ENCODE data around the gene RPS6KB2. TPM values are rescaled to one million over a fixed set of nuclear protein-coding genes. Genes with fewer than 3 reads are reported as not detected.

Gene RPS6KB2
- total and polyA plus RNA-seq, 2 donors (not counting 1 experiment from before 2014, with no cell fraction given): 29.0 to 30.6 TPM

GRCh38 chr11:67448220-67448609, 19.9 kb downstream of the RPS6KB2 start:
- Histone ChIP-seq H2AFZ (ENCODE audit: low read length) (no peak overlapping the region), H3K4me1 (ENCODE audit: control insufficient read depth, extremely low read depth, insufficient read depth, low read length) (no peaks in the 10 kb centered on the region), H3K27ac (ENCODE audit: insufficient read depth, low read length) (no peak overlapping the region), H3K27me3 (ENCODE audit: control insufficient read depth, insufficient read depth, low read length) (no peaks in the 10 kb centered on the region), H3K4me3 (replicated peaks in 1 of 4; ENCODE audit: control extremely low read depth in 1 of 4, insufficient read depth in 1 of 4, low read depth in 3 of 4, low read length in 4 of 4) (no peak overlapping the region), H3K9ac (ENCODE audit: insufficient read depth, low read length) (no peak overlapping the region), H3K79me2 (ENCODE audit: control insufficient read depth, insufficient read depth, low read length) (no peaks in the 10 kb centered on the region), H3K36me3 (ENCODE audit: control insufficient read depth, insufficient read depth, low read length) (no peaks in the 10 kb centered on the region), H4K20me1 (ENCODE audit: control insufficient read depth, extremely low read depth, insufficient read depth, low read length) (no peaks in the 10 kb centered on the region), H3K4me2 (ENCODE audit: extremely low read depth, insufficient read depth, low read length) (no peak overlapping the region), H3K9me3 (ENCODE audit: control insufficient read depth, insufficient read depth, low read depth, low read length) (no peaks in the 10 kb centered on the region)
- DNase-seq (ENCODE audit: low read depth in 2 of 2): no peak
- no peak for TF ChIP-seq CTCF (conservative IDR thresholded peaks at IDR 0.05 in 1 of 2, IDR thresholded peaks at IDR 0.05 in 1 of 2; ENCODE audit: low read depth in 1 of 2, low read length in 2 of 2)
- no peak for TF ChIP-seq EZH2 (IDR thresholded peaks at IDR 0.05; ENCODE audit: low read length, missing control alignments)

GRCh38 chr11:67449116-67449844, 21.0 kb downstream of the RPS6KB2 start:
- DNase-seq (ENCODE audit: low read depth in 2 of 2): no peak
- Histone ChIP-seq H2AFZ (ENCODE audit: low read length) (no peak overlapping the region), H3K4me1 (ENCODE audit: control insufficient read depth, extremely low read depth, insufficient read depth, low read length) (no peaks in the 10 kb centered on the region), H3K27ac (ENCODE audit: insufficient read depth, low read length) (no peak overlapping the region), H4K20me1 (ENCODE audit: control insufficient read depth, extremely low read depth, insufficient read depth, low read length) (no peaks in the 10 kb centered on the region), H3K4me3 (replicated peaks in 1 of 4; ENCODE audit: control extremely low read depth in 1 of 4, insufficient read depth in 1 of 4, low read depth in 3 of 4, low read length in 4 of 4) (no peak overlapping the region), H3K9me3 (ENCODE audit: control insufficient read depth, insufficient read depth, low read depth, low read length) (no peaks in the 10 kb centered on the region), H3K79me2 (ENCODE audit: control insufficient read depth, insufficient read depth, low read length) (no peaks in the 10 kb centered on the region), H3K4me2 (ENCODE audit: extremely low read depth, insufficient read depth, low read length) (no peak overlapping the region), H3K9ac (ENCODE audit: insufficient read depth, low read length) (no peak overlapping the region), H3K27me3 (ENCODE audit: control insufficient read depth, insufficient read depth, low read length) (no peaks in the 10 kb centered on the region), H3K36me3 (ENCODE audit: control insufficient read depth, insufficient read depth, low read length) (no peaks in the 10 kb centered on the region)
- TF ChIP-seq CTCF (conservative IDR thresholded peaks at IDR 0.05 in 1 of 2, IDR thresholded peaks at IDR 0.05 in 1 of 2; ENCODE audit: low read depth in 1 of 2, low read length in 2 of 2) (no peak), EZH2 (IDR thresholded peaks at IDR 0.05; ENCODE audit: low read length, missing control alignments) (no peak)

GRCh38 chr11:67450796-67451657, 22.7 kb downstream of the RPS6KB2 start:
- no peaks in the 10 kb centered on the region for H3K36me3 ChIP-seq (ENCODE audit: control insufficient read depth, insufficient read depth, low read length)
- peaks cover 2% of the 10 kb centered on the region for H3K27me3 ChIP-seq (ENCODE audit: control insufficient read depth, insufficient read depth, low read length)
- H3K9me3 ChIP-seq (ENCODE audit: control insufficient read depth, insufficient read depth, low read depth, low read length): no peaks in the 10 kb centered on the region
- H3K27ac ChIP-seq (ENCODE audit: insufficient read depth, low read length): no peak overlapping the region
- no peak for DNase-seq (ENCODE audit: low read depth in 2 of 2)
- no peaks in the 10 kb centered on the region for H4K20me1 ChIP-seq (ENCODE audit: control insufficient read depth, extremely low read depth, insufficient read depth, low read length)
- no peak overlapping the region for H2AFZ ChIP-seq (ENCODE audit: low read length)
- H3K4me2 ChIP-seq (ENCODE audit: extremely low read depth, insufficient read depth, low read length): no peak overlapping the region
- H3K4me1 ChIP-seq (ENCODE audit: control insufficient read depth, extremely low read depth, insufficient read depth, low read length): no peaks in the 10 kb centered on the region
- H3K9ac ChIP-seq (ENCODE audit: insufficient read depth, low read length): no peak overlapping the region
- H3K79me2 ChIP-seq (ENCODE audit: control insufficient read depth, insufficient read depth, low read length): no peaks in the 10 kb centered on the region
- H3K4me3 ChIP-seq (replicated peaks in 1 of 4; ENCODE audit: control extremely low read depth in 1 of 4, insufficient read depth in 1 of 4, low read depth in 3 of 4, low read length in 4 of 4): no peak overlapping the region
- TF ChIP-seq EZH2 (IDR thresholded peaks at IDR 0.05; ENCODE audit: low read length, missing control alignments): no peak

Data from fibroblast of lung (primary cell).